GM21528 (cell line): ENCODE measurements around the gene BIN1.
A peak's percentile ranks its signal among the peaks of the same experiment; 100 is the strongest.

Source experiments
- ATAC-seq: cut with Tn5 transposase; IDR thresholded peaks from one replicate; pipeline ENCODE4 v1.9.1; 2021; ENCODE audit warnings: mild to moderate bottlenecking, moderate library complexity; ENCODE audit not compliant: unreplicated experiment, low FRiP score

BIN1 gene

DNA sequence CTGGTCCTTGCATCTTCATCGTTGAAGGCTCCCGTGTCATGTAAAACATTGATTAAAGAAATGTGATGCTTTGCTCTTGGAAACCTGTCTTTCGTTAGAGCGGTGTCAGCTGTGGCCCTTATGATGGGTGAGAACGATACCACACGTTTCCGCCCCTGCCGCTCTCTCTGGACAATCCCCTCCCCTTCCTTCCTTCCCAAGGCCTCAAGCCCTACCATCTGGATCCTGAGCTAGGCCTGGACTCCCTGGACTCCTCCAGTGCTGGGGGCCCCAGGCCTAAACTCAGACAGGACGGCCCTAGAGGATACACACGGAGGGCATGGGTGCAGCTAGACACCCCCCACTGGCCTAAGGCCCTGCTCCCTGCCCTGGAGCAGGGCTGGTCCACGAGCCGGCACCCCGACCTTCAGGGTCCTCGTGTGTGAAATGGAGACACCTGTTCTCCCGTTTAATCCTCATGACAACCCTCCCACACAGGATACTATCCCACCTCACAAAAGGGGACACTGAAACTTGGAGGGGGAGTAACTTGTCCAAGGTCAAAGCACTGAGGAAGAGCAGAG, 13.2 kb downstream of the BIN1 start:
- no peak for ATAC-seq

DNA sequence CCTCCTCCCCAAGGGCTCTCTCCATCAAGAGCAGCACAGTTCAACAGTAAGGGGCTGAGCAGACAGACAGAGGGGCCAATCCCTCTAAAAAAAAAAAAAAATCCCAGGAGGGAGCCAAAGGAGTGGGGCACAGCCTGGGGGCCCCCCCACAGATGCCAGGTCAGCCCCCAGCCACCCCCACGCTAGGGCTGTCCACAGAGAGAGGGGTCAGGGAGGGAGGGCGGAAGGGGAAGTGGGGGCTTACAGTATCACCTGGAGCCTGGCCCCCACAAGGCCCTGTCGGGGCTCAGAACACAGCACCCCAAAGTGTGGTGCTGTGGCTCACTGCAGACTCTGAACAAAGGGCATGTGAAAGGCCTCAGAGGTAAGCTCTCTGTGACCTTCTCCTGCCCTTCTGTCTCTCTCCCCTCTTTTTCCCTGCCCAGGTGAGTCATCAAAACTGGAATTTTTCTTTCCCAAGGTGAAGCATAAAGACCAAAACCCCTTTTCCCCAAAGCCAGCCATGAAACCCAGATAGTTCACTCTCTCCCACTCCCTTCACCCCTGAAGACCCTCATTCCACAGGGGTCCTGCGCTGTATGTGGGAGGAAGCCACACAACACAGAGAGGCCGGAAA, 13.9 kb downstream of the BIN1 start:
- ATAC-seq: no peak

- no peak for ATAC-seq
Observed at GRCh38 chr2:127092306-127092705, 14.6 kb downstream of the BIN1 start.

GRCh38 chr2:127091886-127092285, 15.1 kb downstream of the BIN1 start:
- no peak for ATAC-seq

- no peak for ATAC-seq
Observed at GRCh38 chr2:127091148-127091547, 15.8 kb downstream of the BIN1 start.

GRCh38 chr2:127090281-127091120, 16.5 kb downstream of the BIN1 start:
- ATAC-seq: no peak

- ATAC-seq: no peak
Observed at GRCh38 chr2:127089478-127090235, 17.3 kb downstream of the BIN1 start.

- ATAC-seq: no peak
Observed at GRCh38 chr2:127088706-127089105, 18.2 kb downstream of the BIN1 start.

DNA sequence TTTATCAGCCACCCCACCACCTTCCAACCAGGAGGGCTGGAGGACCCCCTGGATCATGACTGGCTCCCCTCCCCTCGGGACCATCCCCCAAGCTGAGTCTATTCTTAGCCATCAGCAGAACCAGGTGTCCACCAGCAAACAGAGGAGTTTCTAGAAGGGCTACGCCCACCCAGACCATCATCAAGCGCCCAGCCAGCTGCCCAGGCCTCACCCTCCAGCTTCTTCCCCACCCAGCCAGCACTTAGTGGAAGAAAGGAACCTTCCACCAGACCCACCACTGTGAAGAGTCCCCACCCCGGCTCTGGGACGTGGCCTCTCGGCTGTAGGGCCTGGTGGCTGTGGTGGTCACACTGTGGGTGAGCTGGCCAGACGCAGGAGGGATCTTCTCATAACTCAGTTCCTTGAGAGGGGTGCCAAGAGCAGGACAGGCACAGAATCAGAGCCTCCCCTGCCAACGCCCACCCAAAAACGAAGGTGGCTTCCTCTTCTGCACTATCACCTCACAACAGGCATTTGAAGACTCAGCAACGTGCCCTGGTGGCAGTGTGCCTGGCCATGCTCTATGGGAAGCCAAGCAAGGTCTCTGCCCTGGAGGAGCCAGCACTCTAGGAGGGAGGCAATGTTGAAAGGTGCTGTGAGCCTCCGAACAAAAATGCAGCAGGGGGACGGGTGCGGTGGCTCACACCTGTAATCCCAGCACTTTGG, 19.0 kb downstream of the BIN1 start:
- no peak for ATAC-seq

DNA sequence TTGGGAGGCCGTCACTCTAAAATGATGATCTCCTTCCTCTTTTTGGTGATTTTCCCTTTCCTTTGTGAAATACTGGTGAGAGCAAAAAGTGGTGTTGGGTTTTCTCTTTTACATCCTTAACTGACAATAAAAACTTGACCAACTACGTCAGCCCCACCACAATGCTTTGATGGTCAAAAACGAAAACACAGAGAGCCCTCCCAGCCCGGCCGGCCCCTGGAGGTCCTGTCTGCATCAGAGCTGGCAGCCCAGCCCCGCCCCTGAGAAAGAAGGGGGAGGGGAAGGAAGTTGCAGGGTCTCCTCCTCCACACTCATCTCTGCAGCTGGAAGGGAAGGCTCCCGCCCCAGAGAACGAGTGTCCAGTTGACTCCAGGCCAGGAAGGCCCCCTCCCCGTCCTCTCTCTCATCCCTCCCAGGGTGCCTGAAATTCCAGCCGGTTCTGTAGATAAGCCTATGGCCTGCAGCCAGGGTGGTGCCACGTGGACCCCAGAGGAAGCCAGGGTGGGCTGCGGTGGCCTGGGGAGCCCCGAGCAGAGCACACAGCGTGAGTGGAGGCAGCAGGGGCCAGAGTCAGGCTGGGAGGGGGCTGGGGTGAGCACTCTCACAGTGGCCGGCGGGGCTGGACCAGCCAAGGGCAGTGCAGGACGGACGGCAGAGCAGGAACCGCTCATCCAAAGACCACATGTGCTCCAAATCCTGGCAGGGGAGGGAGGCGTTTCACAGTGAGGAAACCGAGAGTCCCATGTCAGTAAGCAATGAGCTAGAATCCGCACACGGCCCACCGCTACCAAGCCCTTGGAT, 19.8 kb downstream of the BIN1 start:
- peak; percentile 57 for ATAC-seq

DNA sequence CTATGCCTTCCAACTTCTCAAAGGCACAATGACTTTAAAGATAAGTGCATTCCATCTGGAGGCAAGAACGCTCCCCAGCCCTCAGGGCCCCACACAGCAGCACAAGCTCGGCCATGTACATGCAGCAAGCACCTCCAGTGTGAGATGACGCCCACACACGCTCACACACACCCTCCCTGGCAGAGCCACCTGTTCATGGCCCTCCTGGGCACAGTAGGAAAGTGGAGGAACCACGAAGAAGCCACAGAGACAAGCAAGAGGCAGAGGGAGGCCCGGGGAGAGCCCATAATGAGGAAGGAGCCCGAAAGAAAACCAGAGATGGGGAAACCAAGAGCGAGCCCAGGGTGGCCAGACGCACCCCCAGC, 21.7 kb downstream of the BIN1 start:
- no peak for ATAC-seq

DNA sequence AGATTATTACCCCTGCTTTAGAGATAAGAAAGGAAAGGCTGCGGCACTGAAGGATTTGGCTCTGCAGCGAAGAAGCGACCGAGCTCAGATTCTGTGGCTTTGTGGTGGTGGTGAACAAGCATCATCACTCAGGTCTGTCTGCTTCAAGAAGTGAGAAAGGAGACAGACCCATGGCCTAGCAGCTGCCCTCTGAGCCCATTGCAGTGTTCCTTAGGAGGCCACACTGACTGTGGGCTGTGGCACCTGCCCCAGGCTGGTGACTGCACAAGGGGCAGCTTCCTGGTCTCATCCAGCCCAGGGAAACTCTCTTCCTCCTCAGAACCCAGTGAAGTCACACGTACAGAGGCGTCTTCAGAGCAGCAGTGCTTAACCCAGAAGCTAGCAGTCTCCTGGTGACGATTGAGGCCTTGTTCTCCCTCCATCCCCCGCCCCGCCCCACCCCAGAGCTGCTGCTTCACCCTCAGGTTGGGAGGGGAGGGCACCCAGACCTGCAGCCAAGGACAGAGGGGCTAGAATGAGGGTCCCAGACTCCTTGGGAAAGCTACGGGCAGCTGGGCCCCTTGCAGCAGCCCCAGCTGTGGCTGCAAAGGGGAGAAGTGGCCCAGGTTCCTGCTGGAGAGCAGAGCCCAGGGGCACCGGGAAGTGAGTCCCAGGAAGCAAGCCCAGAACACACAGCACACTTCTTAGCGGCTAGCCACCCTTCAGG, 22.2 kb downstream of the BIN1 start:
- ATAC-seq: no peak

- ATAC-seq: no peak
Observed at GRCh38 chr2:127083819-127084503, 23.0 kb downstream of the BIN1 start.

GRCh38 chr2:127082974-127083373, 24.0 kb downstream of the BIN1 start:
- no peak for ATAC-seq

- ATAC-seq: peak; percentile 54
Observed at GRCh38 chr2:127081826-127082633, 24.9 kb downstream of the BIN1 start.

GRCh38 chr2:127080938-127081755, 25.8 kb downstream of the BIN1 start:
- ATAC-seq: peak; percentile 32
